ENCODE measurements around the gene MAGED2.
"Not testable (repeated sequence)": the region's sequence is repeated elsewhere in the genome, so short reads cannot be mapped to it uniquely, and the experiment has no call there.

Gene MAGED2

GRCh38 chrX:54825716-54826438 lies 18.3 kb downstream of the MAGED2 start:
- Histone ChIP-seq H3K9ac (ENCODE audit: low read length) (no peak overlapping the region), H3K27me3 (ENCODE audit: low read length) (no peaks in the 10 kb centered on the region), H4K20me1 (ENCODE audit: low read depth, low read length) (no peaks in the 10 kb centered on the region), H3K36me3 (ENCODE audit: low read length) (no peaks in the 10 kb centered on the region), H3K27ac (ENCODE audit: low read depth, low read length) (no peak overlapping the region), H3K4me3 (ENCODE audit: insufficient read depth, low read length, poor library complexity, severe bottlenecking) (no peak overlapping the region), H3F3A (ENCODE audit: insufficient read depth) (no peaks in the 10 kb centered on the region), H3K9me2 (replicated peaks; ENCODE audit: insufficient read depth, low read length) (no peaks in the 10 kb centered on the region), H3K9me3 (ENCODE audit: insufficient read depth, low read length) (no peaks in the 10 kb centered on the region), H3K79me2 (ENCODE audit: insufficient read depth, low read length) (no peaks in the 10 kb centered on the region), H2AFZ (ENCODE audit: low read depth, low read length, severe bottlenecking) (no peak overlapping the region), H3K4me2 (ENCODE audit: low read depth, low read length, poor library complexity, severe bottlenecking) (no peak overlapping the region)
- TF ChIP-seq EZH2phosphoT487 (conservative IDR thresholded peaks at IDR 0.05; ENCODE audit: low read length), result no peak
- no peak for TF ChIP-seq CTCF (IDR thresholded peaks at IDR 0.05; ENCODE audit: insufficient read depth, low read length, poor library complexity, severe bottlenecking)

DNA sequence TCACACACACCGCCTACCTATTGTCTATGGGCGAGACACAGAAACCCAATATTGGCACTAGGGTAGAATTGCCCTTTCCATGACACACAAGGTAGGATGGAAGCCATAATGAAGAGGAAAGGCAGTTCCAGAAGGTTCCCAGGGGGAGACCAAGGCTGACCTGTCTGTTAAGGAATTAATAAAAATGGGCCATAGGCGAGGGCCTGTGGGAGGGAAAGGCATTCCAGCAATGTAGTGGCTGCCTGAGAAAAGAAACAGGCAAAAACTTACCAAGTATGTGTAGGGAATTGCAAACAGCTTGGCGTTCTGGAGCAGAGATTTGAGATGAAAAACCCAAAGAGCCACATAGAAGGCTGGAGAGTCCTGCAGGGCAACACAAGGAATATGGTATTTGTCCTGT lies 19.1 kb downstream of the MAGED2 start:
- Histone ChIP-seq H2AFZ (ENCODE audit: low read depth, low read length, severe bottlenecking) (no peak overlapping the region), H3F3A (ENCODE audit: insufficient read depth) (no peaks in the 10 kb centered on the region), H3K27me3 (ENCODE audit: low read length) (no peaks in the 10 kb centered on the region), H4K20me1 (ENCODE audit: low read depth, low read length) (no peaks in the 10 kb centered on the region), H3K9me3 (ENCODE audit: insufficient read depth, low read length) (no peaks in the 10 kb centered on the region), H3K27ac (ENCODE audit: low read depth, low read length) (no peak overlapping the region), H3K4me2 (ENCODE audit: low read depth, low read length, poor library complexity, severe bottlenecking) (no peak overlapping the region), H3K4me3 (ENCODE audit: insufficient read depth, low read length, poor library complexity, severe bottlenecking) (no peak overlapping the region), H3K79me2 (ENCODE audit: insufficient read depth, low read length) (no peaks in the 10 kb centered on the region), H3K9me2 (replicated peaks; ENCODE audit: insufficient read depth, low read length) (no peaks in the 10 kb centered on the region), H3K36me3 (ENCODE audit: low read length) (no peaks in the 10 kb centered on the region), H3K9ac (ENCODE audit: low read length) (no peak overlapping the region)
- TF ChIP-seq EZH2phosphoT487 (conservative IDR thresholded peaks at IDR 0.05; ENCODE audit: low read length), result no peak
- no peak for TF ChIP-seq CTCF (IDR thresholded peaks at IDR 0.05; ENCODE audit: insufficient read depth, low read length, poor library complexity, severe bottlenecking)

DNA sequence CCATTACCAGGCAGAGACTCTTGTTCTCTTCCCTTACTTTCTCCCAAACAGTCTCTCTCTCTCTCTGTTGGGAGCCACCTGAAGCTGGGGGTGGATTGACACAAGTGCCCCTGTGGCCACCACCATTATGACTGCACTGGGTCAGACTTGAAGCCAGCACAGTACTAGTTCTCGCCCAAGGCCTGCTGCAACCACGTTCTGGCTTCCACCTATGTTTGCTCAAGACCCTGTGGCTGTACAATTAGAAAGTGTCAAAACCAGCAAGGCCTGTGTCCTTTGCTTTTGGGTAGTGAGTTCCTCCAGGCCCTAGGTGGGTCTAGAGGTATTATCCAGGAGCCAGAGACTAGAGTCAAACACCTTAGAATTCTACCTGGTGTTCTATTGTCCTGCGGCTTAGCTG lies 31.0 kb downstream of the MAGED2 start:
- Histone ChIP-seq H3K9me3 (ENCODE audit: insufficient read depth, low read length) (no peaks in the 10 kb centered on the region), H3K27me3 (ENCODE audit: low read length) (no peaks in the 10 kb centered on the region), H3K36me3 (ENCODE audit: low read length) (no peaks in the 10 kb centered on the region), H3K4me2 (ENCODE audit: low read depth, low read length, poor library complexity, severe bottlenecking) (no peak overlapping the region), H3K27ac (ENCODE audit: low read depth, low read length) (no peak overlapping the region), H3K4me3 (ENCODE audit: insufficient read depth, low read length, poor library complexity, severe bottlenecking) (no peak overlapping the region), H3K9me2 (replicated peaks; ENCODE audit: insufficient read depth, low read length) (no peaks in the 10 kb centered on the region), H3K9ac (ENCODE audit: low read length) (no peak overlapping the region), H4K20me1 (ENCODE audit: low read depth, low read length) (no peaks in the 10 kb centered on the region), H3F3A (ENCODE audit: insufficient read depth) (no peaks in the 10 kb centered on the region), H2AFZ (ENCODE audit: low read depth, low read length, severe bottlenecking) (no peak overlapping the region), H3K79me2 (ENCODE audit: insufficient read depth, low read length) (no peaks in the 10 kb centered on the region)
- no peak for TF ChIP-seq CTCF (IDR thresholded peaks at IDR 0.05; ENCODE audit: insufficient read depth, low read length, poor library complexity, severe bottlenecking)
- no peak for TF ChIP-seq EZH2phosphoT487 (conservative IDR thresholded peaks at IDR 0.05; ENCODE audit: low read length)

DNA sequence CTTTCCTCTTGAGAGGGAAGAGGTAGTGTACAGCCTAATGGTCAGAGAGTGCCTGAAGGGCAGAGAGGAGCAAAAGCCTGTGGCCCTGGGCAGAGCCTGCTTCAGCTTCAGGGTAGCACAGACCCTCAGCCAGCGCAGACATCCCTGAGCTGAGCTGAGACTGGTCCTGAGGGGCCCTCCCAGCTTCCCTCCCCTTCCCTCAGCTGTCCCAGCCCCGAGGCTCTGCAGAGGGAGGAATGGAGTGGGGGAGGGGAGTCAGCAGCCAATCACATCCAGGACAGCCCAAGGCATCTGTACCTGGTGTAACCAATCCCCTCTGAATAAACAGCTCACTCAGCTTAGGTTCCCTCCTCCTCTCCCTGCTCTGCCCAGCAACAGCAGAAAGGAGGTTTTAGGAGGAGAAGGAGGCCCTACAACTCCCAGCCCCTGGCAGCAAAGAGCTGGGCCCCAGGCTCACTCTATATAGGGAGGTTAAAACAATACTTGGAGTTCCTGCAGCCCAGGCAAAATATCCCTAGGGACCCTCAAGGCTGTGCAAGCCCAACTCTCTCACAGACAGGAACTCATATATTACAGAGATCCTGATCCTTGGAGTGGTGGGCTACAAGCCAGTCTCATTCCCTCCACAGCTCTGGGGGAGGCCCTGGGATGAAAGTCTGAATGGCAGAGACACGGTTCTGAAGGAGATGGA lies 33.8 kb downstream of the MAGED2 start:
- not testable (repeated sequence) for H3K9me3 ChIP-seq (ENCODE audit: insufficient read depth, low read length); H3K4me3 ChIP-seq (ENCODE audit: insufficient read depth, low read length, poor library complexity, severe bottlenecking); H3K4me2 ChIP-seq (ENCODE audit: low read depth, low read length, poor library complexity, severe bottlenecking)

More for the DNA sequence above, 33.8 kb downstream of the MAGED2 start:
- not testable (repeated sequence) for H3K36me3 ChIP-seq (ENCODE audit: low read length); H4K20me1 ChIP-seq (ENCODE audit: low read depth, low read length); H3K79me2 ChIP-seq (ENCODE audit: insufficient read depth, low read length); H3K9ac ChIP-seq (ENCODE audit: low read length); H3K9me2 ChIP-seq (replicated peaks; ENCODE audit: insufficient read depth, low read length); H3F3A ChIP-seq (ENCODE audit: insufficient read depth); H3K27me3 ChIP-seq (ENCODE audit: low read length); H3K27ac ChIP-seq (ENCODE audit: low read depth, low read length); H2AFZ ChIP-seq (ENCODE audit: low read depth, low read length, severe bottlenecking)

Measured in SU-DHL-6 (cell line).